ENCODE measurements around the gene CAMK1G. TPM values are rescaled to one million over a fixed set of nuclear protein-coding genes. Genes with fewer than 3 reads are reported as not detected.

CAMK1G gene
- polyA plus RNA-seq, 4 donors: 4.1 to 6.4 (median 5.1) TPM

DNA sequence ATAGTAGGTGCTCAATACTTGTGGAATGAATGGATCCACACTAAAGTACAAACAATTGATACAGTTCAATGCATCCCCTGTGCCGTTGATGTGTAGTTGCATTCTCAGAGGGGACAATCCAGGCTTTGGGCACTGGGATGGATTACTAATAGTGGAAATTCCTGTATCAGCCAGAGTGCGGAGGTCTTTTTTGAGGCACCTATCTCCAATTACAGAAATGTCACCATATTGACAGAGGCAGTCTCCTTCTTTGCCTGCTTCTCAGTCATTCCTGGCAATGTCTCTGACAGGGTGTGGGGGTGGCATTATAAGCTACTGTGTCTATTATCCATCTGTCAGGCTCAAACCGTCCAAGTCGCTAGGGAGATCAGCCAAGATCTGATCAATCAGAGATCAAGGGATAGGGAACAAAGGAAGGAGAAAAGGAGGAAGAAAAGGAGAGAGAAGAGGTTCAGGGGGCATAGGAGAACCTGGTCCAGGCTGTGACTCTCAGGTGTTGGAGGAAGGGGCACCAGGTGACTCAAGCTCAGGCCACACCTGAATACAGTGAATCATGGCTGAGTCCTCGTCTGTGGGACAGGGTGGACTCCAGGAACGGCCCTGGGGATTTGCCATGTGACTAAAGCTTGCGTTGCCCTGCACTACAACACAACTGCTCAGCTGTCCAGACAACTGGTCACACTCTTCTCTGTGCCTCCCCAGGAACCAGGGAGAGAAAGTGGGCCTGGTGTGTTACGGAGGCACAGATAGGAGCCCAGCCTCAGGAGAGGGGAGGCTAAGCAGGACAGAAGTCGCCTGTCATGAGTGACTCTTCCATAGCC is 72.1 kb downstream of the CAMK1G start:
- no peak for DNase-seq (ENCODE audit: low read depth in 4 of 4, low spot score in 2 of 4)

- no peak for DNase-seq (ENCODE audit: low read depth in 4 of 4, low spot score in 2 of 4)
These were observed 73.8 kb downstream of the CAMK1G start for GRCh38 chr1:209657140-209657879.

DNA sequence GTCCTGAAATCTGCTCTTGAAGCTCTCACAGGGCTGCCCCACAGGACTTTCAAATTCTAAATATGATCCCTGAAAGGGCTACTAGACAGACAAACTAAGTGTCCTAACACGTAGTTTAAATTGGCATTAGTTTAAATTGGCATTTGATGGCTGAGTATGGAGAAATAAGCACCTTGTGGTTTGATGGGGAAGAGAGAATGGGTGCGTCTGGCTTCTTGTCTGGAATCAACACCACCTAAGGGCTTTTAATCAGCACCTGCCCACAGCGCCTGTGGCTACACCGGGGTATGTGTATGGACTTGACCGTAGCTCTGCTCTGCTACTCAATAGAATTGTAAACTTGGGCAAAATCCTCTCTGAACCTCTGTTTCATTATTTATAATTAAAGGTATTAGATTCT is 74.4 kb downstream of the CAMK1G start:
- DNase-seq (ENCODE audit: low read depth in 4 of 4, low spot score in 2 of 4): no peak

DNA sequence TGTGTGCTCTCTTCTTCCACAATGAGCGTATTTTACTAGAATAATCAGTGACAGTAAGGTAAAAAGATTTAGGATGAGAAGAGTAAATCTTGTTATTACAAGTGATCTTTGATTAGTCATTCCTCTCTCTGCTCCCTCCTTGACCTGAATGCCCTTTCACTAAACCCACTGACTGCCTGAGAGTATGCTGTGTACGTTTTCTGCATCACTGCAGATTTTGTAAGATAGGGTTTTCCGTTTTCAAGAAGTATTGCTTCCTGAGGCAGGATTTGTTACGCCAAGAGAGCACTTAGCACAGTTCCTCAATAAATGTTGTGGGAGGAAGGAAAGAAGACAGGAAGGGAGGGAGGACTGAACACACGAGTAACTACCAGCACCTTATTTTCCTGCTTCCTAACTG is 76.4 kb downstream of the CAMK1G start:
- no peak for DNase-seq (ENCODE audit: low read depth in 4 of 4, low spot score in 2 of 4)

- DNase-seq (ENCODE audit: low read depth in 4 of 4, low spot score in 2 of 4): no peak
These were observed 77.6 kb downstream of the CAMK1G start for GRCh38 chr1:209661071-209661470.

DNA sequence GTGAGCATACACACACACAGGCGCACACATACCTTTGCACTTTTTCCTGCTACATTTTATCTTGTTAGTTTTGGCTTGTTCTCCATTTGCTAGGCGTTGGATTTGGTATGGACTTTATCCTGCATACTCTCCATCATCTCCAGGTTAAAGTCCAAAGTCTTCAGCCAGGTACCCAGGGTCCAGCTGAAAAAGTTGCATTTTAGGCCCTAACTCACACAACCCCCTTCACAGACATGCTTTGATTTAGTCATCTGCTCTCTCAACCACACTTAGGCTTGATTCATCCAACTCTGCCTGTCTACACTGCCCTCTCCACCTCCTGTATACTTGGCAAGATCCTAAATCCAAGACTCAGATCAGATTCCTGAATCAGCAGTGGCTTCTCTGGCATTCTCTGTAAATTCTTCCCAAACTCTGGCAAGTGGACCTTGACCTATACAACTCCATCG is 79.4 kb downstream of the CAMK1G start:
- no peak for DNase-seq (ENCODE audit: low read depth in 4 of 4, low spot score in 2 of 4)

Other genes starting within 250 kb of the CAMK1G start
- 1 to 10 TPM; 1.1 to 1.7 (median 1.1) TPM for gene LAMB3, start 68.7 kb downstream of the CAMK1G start, polyA plus RNA-seq (ENCODE audit: insufficient read length in 4 of 4)
- 10 to 100 TPM; 11.8 to 16.6 (median 13.4) TPM for gene G0S2, start 91.7 kb downstream of the CAMK1G start, polyA plus RNA-seq (ENCODE audit: insufficient read length in 4 of 4)
- gene HSD11B1, start 121.1 kb downstream of the CAMK1G start, polyA plus RNA-seq (ENCODE audit: insufficient read length in 4 of 4): under 1 TPM; 0.22 to 0.40 (median 0.26) TPM
- 1 to 10 TPM in 3 of 4 donors, under 1 TPM in 1; 0.89 to 1.8 (median 1.6) TPM for gene TRAF3IP3, start 172.3 kb downstream of the CAMK1G start, polyA plus RNA-seq (ENCODE audit: insufficient read length in 4 of 4)
- 1 to 10 TPM; 2.9 to 4.0 (median 3.9) TPM for gene C1orf74, start 200.8 kb downstream of the CAMK1G start, polyA plus RNA-seq (ENCODE audit: insufficient read length in 4 of 4)
- gene IRF6, start 222.4 kb downstream of the CAMK1G start, polyA plus RNA-seq (ENCODE audit: insufficient read length in 4 of 4): 10 to 100 TPM; 13.6 to 20.0 (median 18.1) TPM
- 10 to 100 TPM in 3 of 4 donors, 1 to 10 TPM in 1; 9.2 to 11.1 (median 10.8) TPM for gene UTP25, start 244.3 kb downstream of the CAMK1G start, polyA plus RNA-seq (ENCODE audit: insufficient read length in 4 of 4)